ENCODE measurements around the gene FRK.
"Not testable (repeated sequence)": the region's sequence is repeated elsewhere in the genome, so short reads cannot be mapped to it uniquely, and the experiment has no call there.

The FRK gene

DNA sequence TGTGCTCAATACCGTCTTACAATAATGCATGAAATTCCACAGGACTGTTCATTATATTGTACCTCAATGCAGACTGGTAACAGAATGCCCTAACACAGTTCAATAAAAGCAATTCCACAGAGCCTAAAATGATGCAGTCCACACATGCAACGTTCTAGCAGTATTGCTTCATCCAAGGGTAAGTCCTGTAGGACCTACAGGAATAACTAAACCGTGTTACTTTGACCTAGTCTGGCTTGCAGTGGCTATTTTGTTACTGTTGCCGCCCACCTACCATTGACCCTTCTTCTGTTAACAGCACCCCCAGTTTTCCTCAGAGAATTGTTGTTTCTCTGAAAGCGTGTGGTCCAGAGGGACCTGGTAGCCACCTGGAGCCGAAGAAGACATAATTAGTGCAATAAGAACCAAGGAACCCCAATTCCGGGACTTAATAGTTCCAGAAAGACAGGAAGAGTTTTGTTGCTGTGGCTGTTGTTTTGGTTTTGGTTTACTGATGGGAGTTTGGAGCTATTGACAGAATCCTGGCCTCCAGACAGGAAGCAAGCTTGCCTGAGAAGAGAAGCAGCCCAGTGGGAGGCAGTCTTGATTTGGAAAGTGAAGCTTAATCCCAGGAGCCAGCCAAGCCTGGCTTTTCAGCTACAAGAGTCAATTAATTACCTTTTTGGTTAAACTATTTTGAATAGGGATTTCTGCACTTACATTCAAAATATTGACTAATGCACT lies 91.3 kb downstream of the FRK start:
- H3K27ac ChIP-seq: no peak overlapping the region

GRCh38 chr6:115960286-115960685 lies 100.4 kb downstream of the FRK start:
- not testable (repeated sequence) for H3K27ac ChIP-seq, H3K4me3 ChIP-seq

More for the DNA sequence above, 91.3 kb downstream of the FRK start:
- no peak overlapping the region for H3K4me3 ChIP-seq

DNA sequence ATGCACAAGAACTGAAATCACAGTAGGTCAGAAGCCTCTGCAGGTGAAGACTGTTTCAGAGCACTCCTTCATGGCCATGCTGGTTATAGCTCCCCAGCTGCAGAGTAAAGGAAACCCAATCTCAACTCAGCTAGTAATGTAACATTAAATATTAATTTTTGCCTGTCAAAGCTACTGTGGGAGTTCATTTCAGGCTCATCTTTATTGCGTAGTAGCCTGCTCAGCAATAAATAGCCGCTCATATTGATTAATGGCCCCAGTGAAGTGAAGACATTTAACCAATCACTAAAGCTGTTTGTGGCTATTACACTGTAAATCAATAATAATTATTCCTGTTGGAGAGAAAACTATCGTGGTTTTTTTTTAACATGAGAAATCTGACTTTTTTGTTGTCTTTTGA lies 101.7 kb downstream of the FRK start:
- H3K4me3 ChIP-seq: no peak overlapping the region
- H3K27ac ChIP-seq: no peak overlapping the region

- Histone ChIP-seq H3K27ac (no peak overlapping the region), H3K4me3 (no peak overlapping the region)
Observed at GRCh38 chr6:115954740-115955139, 106.0 kb downstream of the FRK start.

- H3K27ac ChIP-seq: no peak overlapping the region
- no peak overlapping the region for H3K4me3 ChIP-seq
Observed at GRCh38 chr6:115948751-115949150, 111.9 kb downstream of the FRK start.

DNA sequence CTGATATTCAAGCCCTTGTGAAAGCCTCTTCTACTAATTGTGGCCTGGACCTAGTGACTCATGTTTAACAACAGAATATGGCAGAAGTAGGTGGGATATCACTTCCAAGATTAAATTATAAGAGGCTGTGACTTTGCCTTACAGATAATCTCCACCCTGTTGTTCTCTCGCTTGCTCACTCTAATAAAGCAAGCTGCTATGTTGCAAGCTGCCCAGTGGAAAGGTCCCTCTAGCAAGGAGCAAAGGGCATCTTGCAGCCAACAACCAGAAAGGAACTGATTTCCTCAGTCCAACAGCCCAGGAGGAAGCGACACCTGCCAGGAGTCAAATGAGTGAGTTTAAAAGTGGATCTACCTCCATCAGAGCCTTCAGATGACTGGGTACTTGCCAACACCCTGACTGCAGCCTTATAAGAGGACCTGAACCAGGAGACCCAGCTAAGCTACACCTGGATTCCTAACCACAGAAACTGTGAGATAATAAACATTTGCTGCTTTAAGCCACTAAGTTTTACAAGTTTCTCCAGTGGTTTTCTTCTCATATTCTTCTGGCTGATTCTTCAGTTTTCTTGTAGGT lies 112.6 kb downstream of the FRK start:
- Histone ChIP-seq H3K4me3 (no peak overlapping the region), H3K27ac (no peak overlapping the region)

GRCh38 chr6:115945812-115946211 lies 114.9 kb downstream of the FRK start:
- no peak overlapping the region for H3K27ac ChIP-seq
- H3K4me3 ChIP-seq: no peak overlapping the region

DNA sequence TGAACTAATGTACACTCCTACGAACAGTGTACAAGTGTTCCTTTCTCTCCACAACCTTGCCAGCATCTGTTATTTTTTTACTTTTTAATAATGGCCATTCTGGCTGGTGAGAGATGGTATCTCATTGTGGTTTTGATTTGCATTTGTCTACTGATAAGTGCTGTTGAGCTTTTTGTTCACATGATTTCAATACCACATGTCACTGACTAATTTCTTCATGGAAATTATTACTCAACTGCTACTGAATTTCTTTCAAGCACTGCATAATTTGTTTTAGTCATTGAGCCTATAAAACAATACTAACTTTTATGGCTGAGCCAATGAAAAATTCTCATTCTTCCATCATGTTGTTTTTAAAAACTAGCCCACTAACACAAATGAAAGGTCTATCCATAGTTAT lies 115.4 kb downstream of the FRK start:
- H3K4me3 ChIP-seq: no peak overlapping the region
- H3K27ac ChIP-seq: no peak overlapping the region

DNA sequence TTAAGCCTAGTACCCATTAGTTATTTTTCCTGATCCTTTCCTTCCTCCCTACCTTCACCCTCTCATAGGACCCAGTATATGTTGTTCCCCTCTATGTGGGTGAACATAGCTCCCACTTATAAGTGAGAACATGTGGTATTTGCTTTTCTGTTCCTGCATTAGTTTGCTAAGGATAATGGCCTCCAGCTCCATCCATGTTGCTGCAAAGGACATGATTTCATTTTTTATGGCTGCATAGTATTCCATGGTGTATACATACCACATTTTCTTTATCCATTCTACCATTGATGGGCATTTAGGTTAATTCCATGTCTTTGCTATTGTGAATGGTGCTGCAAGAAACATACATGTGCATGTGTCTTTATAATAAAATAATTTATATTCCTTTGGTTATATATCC lies 115.9 kb downstream of the FRK start:
- not testable (repeated sequence) for H3K4me3 ChIP-seq, H3K27ac ChIP-seq

DNA sequence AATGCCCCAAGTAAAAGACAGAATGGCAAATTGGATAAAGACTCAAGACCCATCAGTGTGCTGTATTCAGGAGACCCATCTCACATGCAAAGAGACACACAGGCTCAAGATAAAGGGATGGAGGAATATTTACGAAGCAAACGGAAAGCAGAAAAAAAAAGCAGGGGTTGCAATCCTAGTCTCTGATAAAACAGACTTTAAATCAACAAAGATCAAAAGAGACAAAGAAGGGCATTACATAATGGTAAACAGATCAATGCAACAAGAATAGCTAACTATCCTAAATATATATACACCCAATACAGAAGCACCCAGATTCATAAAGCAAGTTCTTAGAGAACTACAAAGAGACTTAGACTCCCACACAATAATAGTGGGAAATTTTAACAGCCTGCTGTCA lies 123.2 kb downstream of the FRK start:
- not testable (repeated sequence) for H3K4me3 ChIP-seq, H3K27ac ChIP-seq

- no peak overlapping the region for H3K27ac ChIP-seq
- H3K4me3 ChIP-seq: no peak overlapping the region
Observed at GRCh38 chr6:115935361-115935760, 125.3 kb downstream of the FRK start.

GRCh38 chr6:115934829-115935228 lies 125.9 kb downstream of the FRK start:
- no peak overlapping the region for H3K27ac ChIP-seq
- no peak overlapping the region for H3K4me3 ChIP-seq

DNA sequence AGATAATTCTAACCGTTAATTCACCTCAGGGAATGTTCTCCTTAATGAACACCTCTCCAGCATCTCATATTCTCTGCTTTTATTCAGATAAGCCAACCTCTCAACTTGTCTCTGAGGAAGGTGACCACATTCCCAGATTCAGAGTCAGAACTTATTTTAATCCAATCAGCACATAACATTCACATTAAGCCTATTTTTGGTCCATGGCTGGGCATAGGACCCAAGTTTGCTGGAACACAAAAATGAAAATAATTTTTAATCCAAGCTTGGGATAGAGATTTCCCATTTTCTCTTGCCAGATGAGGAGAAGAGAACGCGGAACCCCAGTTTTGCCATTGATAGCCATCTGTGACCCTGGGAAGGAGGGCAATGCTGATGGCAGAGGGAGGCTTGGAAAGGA lies 126.5 kb downstream of the FRK start:
- no peak overlapping the region for H3K27ac ChIP-seq
- no peak overlapping the region for H3K4me3 ChIP-seq

DNA sequence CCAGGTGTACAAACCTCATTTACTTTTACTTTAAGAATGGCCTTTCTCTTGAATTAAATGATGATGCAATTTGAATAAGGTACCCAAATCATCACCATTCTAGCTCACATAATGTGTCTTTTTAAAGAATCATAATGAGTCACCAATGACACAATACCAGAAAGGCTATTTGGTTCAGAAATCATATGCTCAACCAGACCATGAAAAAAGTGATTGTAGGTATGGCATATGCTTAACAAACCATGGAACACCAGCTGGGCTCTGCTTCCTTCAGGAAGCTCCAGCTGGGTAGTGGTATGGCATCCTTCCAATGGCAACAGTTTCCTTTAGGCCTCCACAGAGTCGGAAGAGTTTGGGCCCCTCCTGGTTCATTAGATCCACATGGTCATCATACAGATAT lies 128.2 kb downstream of the FRK start:
- Histone ChIP-seq H3K27ac (no peak overlapping the region), H3K4me3 (no peak overlapping the region)

- not testable (repeated sequence) for H3K27ac ChIP-seq, H3K4me3 ChIP-seq
Observed at GRCh38 chr6:115928000-115928399, 132.7 kb downstream of the FRK start.

DNA sequence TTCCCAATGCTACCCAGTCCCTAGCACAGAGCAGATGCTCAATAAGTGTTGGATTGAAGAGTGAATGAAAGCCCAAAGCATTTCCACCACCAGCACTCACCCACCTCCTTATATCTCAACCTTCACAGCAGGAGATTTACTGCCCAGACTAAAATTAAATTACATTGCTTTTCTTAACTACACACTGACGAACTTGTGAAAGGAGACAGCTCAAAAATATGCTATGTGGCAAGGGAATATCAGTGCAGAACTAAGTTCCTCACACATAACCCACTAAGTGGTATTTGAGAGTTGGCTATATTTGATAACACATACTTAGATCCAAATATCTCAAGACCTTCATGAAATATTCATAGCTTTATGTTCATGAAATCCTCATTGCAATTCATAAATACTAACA lies 137.7 kb downstream of the FRK start:
- no peak overlapping the region for H3K27ac ChIP-seq
- no peak overlapping the region for H3K4me3 ChIP-seq

GRCh38 chr6:115914098-115914497 lies 146.6 kb downstream of the FRK start:
- no peak overlapping the region for H3K4me3 ChIP-seq

GRCh38 chr6:115909923-115910546 lies 150.7 kb downstream of the FRK start:
- Histone ChIP-seq H3K4me3 (no peak overlapping the region), H3K27ac (no peak overlapping the region)

More at GRCh38 chr6:115914098-115914497, 146.6 kb downstream of the FRK start:
- H3K27ac ChIP-seq: no peak overlapping the region

- H3K4me3 ChIP-seq: no peak overlapping the region
- no peak overlapping the region for H3K27ac ChIP-seq
Observed at GRCh38 chr6:115908906-115909559, 151.7 kb downstream of the FRK start.

DNA sequence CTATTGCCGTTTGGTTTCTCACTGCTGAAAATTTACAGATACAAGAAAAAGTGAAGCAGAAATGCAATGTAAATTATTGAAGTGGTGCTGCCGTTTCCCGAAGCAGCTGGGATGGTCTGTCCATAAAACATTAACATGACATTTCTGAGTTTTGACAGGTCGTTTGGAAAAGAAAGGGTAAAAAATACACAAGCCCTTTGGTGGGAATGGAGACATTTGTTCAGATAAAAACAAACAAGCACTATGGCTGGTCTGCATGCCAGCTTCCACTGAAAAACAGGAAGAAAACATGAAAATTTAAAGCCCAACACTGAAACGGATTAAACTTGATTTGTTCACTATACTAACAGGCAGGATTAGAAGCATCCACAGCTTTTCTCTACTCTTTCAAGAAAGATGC lies 155.2 kb downstream of the FRK start:
- Histone ChIP-seq H3K27ac (no peak overlapping the region), H3K4me3 (no peak overlapping the region)

DNA sequence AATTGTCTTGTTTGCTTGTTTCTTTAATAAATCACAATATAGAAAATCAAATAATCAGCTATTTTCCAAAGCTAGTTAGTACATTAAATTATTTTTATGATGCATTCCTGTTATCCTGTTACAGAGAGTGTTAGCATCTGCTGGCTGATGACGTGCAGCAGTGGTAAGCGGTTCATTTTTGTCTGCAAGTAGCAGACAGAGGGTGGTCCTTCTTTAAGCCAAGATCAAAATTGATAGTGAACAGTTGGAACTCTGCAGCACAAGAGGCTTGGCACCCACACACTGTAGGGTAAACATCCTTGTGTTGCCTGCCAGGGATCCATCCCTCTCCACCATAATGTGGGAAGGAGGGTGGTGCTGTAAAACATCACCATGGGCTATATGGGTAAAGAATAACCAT lies 158.3 kb downstream of the FRK start:
- Histone ChIP-seq H3K27ac (no peak overlapping the region), H3K4me3 (no peak overlapping the region)
